Smooth muscle cell of the brain vasculature (primary cell): Measurements from ENCODE around the gene PIEZO1.

ENCODE experiments used
- DNase-seq: peaks from one replicate; pipeline ENCODE4 v3.0.0-alpha.2; 2012; ENCODE audit warnings: low read depth, low spot score

Gene PIEZO1

DNA sequence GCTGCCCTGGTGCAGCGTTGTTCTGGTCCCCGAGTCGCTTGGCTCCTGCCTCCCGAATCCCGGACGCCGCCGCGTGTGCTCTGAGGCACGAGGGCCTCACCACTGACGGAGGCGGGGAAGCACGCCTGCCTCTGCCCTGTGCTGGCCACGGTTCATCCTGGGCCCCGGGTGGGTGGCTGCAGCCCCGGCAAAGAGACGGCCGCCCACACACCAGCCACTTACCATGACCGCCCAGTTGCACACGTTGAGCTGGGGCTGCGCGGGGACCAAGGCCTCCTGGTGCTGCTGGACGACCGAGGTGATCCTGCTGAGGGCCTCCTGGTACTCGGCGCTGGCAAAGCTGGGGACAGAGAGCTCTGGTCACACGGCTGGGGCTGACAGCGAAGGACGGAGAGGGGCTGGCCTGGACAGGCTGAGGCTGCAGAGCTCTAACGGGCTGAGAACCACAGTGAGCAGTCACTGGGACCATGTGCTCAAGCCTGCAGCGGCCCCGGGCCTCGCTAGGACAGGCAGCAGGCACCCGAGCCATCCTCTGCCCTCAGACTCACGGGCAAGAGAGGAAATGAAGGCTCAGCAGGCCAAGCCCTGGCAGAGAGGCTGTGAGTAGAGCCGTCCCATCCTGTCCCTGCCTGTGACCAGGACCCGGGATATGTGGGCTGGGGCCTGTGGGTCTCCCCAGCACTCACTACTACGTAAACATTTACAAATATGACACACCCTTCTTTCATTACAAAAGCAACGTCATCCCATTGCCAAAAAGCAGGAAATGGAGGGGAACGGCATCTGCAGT, 33.0 kb upstream of the PIEZO1 start:
- DNase-seq = no peak

- no peak for DNase-seq
These were observed 31.9 kb upstream of the PIEZO1 start for GRCh38 chr16:88816736-88817535.

GRCh38 chr16:88815901-88816589, 31.0 kb upstream of the PIEZO1 start:
- no peak for DNase-seq

- DNase-seq = no peak
These were observed 30.2 kb upstream of the PIEZO1 start for GRCh38 chr16:88815227-88815626.

GRCh38 chr16:88814144-88814502, 29.1 kb upstream of the PIEZO1 start:
- DNase-seq = no peak

GRCh38 chr16:88813269-88814143, 28.5 kb upstream of the PIEZO1 start:
- no peak for DNase-seq

DNA sequence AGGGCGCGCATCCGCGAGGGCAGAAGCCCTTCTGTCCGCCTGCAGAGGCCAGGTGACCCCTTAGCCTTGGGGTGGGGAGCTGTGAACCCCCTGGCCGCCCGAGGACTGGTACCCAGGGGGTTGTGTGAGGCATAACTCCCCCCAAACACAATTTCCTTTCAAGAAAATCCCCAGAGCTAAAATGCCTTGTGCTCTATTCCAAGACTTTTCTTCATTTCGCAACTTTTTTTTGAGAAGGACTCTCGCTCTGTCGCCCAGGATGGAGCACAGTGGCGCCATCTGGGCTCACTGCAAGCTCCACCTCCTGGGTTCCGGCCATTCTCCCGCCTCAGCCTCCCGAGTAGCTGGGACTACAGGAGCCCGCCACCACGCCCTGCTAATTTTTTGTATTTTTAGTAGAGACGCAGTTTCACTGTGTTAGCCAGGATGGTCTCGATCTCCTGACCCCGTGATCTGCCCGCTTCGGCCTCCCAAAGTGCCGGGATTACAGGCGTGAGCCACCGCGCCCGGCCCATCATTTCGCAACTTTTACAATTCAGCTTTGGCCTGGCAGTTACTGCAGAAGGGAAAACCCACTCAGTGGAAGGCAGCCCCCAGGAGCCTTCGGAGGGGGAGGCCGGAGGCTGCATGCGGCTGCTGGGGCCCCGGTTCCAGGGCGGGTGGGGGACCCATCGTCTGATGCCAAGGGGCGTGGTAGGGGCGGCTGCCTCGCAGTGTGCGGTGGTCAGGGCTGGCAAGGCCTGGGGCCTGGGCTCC, 27.7 kb upstream of the PIEZO1 start:
- no peak for DNase-seq

DNA sequence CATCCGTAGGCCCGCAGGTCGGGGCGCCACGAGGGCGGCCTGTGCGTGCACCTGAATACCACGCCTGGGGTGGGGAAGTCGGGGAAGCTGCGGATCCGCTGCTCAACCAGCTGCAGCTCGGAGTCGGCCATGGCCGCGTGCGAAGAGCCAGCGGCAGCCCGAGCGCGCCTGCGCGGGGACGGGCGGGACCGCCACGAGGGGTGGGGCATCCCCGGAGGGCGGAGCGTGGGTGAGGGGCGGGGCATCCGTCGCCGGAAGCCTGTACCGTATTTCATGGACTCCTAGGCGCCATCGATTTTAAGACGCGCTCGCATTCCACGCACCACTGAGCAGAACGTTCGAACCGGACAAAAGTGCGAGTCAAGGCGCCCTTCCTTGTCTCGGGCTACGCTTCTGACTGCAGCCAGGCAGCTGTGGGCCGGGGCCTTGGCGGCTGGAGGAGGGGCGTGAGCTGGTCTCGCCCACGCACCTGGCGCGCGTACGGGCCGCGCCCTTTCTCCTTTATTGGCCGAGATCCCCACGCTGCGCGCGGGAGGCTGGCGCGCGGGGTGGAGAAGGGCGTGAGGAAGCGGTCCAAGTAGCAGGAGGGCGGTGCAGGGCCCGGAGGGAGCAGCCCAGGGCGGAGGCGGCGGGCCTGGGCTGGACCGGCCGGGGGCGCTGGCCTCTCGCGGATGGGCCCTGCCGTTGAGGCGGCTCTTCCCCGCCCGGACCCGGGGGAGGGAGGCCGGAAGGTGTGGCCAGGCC, 26.9 kb upstream of the PIEZO1 start, which contains the start of gene APRT:
Gene APRT, minus strand, starts transcription at position 160 of the 744 bp plus-strand sequence. Its CDS starts 29 bp downstream, at position 131.
- peak; percentile 82 for DNase-seq

- DNase-seq = peak; percentile 50
These were observed 26.1 kb upstream of the PIEZO1 start for GRCh38 chr16:88810912-88811768.

GRCh38 chr16:88810166-88810911, 25.3 kb upstream of the PIEZO1 start:
- DNase-seq = no peak

DNA sequence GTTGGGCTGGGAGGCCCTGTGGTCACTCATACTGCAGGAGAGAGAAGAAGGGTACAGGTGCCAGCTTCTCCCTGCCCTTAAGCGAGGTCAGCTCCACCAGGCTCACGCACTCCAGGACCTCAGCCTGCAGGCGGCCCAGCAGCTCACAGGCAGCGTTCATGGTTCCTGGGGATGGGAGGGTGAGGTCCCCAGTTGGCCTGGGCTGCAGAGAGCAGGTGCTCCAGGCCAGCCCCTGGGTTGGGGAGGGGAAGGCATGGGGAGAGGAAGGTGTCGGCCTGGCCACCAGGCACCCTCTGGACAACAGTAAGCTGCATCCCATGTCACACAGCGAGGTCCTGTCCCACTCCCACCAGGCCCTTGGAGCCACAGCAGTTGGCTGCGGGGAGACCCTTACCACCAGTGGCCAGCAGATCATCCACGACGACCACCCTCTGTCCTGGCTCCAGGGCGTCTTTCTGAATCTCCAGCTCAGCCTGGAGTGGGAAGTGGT, 24.7 kb upstream of the PIEZO1 start:
- DNase-seq = no peak

GRCh38 chr16:88809068-88809675, 24.2 kb upstream of the PIEZO1 start:
- DNase-seq = no peak

DNA sequence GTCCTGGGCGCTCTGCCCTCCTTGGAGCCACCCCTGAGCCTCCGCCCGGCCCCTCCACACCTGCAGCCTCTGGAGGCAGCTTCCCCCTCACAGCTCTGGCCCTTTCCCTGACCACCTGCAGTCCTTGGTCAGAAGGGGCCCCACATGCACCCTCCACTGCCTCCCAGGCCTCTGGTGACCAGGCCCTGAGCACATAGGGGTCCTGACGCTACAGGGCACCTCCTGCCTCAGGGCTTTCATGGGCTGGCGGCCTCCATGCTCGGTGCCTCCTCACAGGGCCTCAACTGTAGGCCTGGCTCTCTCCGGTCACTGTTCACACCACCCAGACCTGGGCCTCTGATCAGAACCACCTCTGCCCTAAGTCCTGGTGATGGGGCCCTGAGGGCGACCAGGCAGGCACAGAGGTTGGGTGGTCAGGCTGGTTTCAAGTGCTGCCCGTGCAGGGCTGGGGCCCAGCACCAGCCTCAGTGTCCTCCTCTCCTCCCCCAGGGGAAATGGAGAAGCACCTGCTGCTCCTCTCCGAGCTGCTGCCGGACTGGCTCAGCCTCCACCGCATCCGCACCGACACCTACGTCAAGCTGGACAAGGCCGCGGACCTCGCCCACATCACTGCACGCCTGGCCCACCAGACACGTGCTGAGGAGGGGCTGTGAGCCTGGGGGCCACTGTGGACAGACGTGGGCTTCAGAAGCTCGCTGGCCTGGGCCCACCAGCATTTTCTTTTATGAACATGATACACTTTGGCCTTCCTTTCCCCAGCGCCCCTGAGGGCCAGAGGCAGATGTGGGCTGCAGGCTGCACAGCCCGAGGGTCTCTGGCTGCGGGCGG, 22.8 kb upstream of the PIEZO1 start:
- DNase-seq = no peak

- DNase-seq = no peak
These were observed 22.2 kb upstream of the PIEZO1 start for GRCh38 chr16:88807142-88807625.

DNA sequence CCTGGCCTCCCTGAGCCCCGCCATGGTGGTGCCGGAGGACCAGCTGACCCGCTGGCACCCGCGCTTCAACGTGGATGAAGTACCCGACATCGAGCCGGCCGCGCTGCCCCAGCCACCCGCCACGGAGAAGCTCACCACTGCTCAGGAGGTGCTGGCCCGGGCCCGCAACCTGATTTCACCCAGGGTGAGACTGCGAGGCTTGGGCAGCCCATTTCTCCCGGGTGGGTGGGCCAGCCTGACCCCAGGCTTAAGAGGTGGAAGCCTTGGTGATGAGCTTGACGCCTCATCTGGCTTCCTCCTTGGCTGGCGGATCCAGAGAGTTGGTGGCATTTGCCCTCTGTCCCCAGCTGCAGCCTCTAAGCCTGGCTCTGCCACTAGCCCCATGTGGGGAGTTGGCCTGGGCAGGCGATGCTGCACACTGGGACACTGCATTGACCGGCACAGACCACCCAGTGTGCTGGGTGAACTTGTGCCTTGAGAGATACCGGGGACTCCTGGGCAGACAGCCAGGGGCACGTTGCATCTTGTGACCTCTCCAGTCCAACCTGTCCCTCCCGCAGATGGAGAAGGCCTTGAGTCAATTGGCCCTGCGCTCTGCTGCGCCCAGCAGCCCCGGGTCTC, 21.6 kb upstream of the PIEZO1 start:
- no peak for DNase-seq

DNA sequence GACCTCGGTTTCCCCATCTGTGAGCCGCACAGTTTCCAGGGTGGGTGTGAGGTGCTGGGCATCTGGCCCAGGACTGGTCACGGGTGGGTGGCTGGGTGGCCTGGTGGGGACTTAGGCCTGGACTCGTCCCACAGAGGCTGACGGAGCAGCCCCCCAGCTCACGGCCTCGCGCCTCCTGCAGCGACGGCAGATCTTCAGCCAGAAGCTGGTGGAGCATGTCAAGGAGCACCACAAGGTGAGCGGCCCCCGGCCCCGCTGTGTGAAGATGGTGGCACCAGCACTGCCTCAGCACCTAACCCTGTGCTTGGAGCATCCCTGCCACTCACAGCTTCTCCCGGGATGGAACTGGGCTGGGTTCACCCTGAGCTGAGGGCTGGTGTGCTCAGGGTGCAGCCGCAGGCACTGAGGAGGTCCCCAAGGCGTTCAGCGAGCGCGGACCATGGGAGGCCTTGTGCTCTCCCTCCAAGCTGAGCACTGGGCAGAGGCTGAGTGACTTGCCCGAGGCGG, 20.9 kb upstream of the PIEZO1 start:
- DNase-seq = no peak
